Measurements from ENCODE around the gene BBS1.
A peak's percentile ranks its signal among the peaks of the same experiment; 100 is the strongest.
"Not testable (repeated sequence)": the region's sequence is repeated elsewhere in the genome, so short reads cannot be mapped to it uniquely, and the experiment has no call there.

The BBS1 gene

GRCh38 chr11:66510271-66510989, at the start of gene BBS1:
TSS of gene BBS1 (plus strand) at chr11:66510635. CDS start at chr11:66510660, 25 bp downstream.
- peak; percentile 95 for DNase-seq (ENCODE audit: low spot score)

- DNase-seq (ENCODE audit: low spot score) = no peak
These were observed 48.4 kb upstream of the BBS1 start for GRCh38 chr11:66462010-66462409.

- DNase-seq (ENCODE audit: low spot score) = no peak
These were observed 47.5 kb upstream of the BBS1 start for GRCh38 chr11:66462911-66463310.

GRCh38 chr11:66464116-66464515, 46.3 kb upstream of the BBS1 start:
- DNase-seq (ENCODE audit: low spot score) = not testable (repeated sequence)

- no peak for DNase-seq (ENCODE audit: low spot score)
These were observed 45.5 kb upstream of the BBS1 start for GRCh38 chr11:66464916-66465315.

- DNase-seq (ENCODE audit: low spot score) = no peak
These were observed 44.8 kb upstream of the BBS1 start for GRCh38 chr11:66465373-66466224.

- peak; percentile 99 for DNase-seq (ENCODE audit: low spot score)
These were observed 44.0 kb upstream of the BBS1 start, which contains the start of gene PELI3 for GRCh38 chr11:66466225-66467033. TSS of gene PELI3 (plus strand) at chr11:66466905. CDS start at chr11:66468129, 1,224 bp downstream.

- DNase-seq (ENCODE audit: low spot score) = peak; percentile 79
These were observed 43.3 kb upstream of the BBS1 start for GRCh38 chr11:66467034-66467659.

GRCh38 chr11:66467756-66468155, 42.7 kb upstream of the BBS1 start:
- DNase-seq (ENCODE audit: low spot score) = no peak

GRCh38 chr11:66468691-66469090, 41.7 kb upstream of the BBS1 start:
- DNase-seq (ENCODE audit: low spot score) = no peak

- no peak for DNase-seq (ENCODE audit: low spot score)
These were observed 41.0 kb upstream of the BBS1 start for GRCh38 chr11:66469441-66469840.

GRCh38 chr11:66470015-66470414, 40.4 kb upstream of the BBS1 start:
- DNase-seq (ENCODE audit: low spot score) = no peak

- DNase-seq (ENCODE audit: low spot score) = no peak
These were observed 39.3 kb upstream of the BBS1 start for GRCh38 chr11:66471142-66471541.

- no peak for DNase-seq (ENCODE audit: low spot score)
These were observed 38.4 kb upstream of the BBS1 start for GRCh38 chr11:66472054-66472453.

GRCh38 chr11:66473167-66473566, 37.3 kb upstream of the BBS1 start:
- DNase-seq (ENCODE audit: low spot score) = no peak

- DNase-seq (ENCODE audit: low spot score) = no peak
These were observed 36.6 kb upstream of the BBS1 start for GRCh38 chr11:66473608-66474515.

GRCh38 chr11:66475349-66476172, 34.9 kb upstream of the BBS1 start:
- no peak for DNase-seq (ENCODE audit: low spot score)

- no peak for DNase-seq (ENCODE audit: low spot score)
These were observed 34.1 kb upstream of the BBS1 start for GRCh38 chr11:66476173-66476840.

GRCh38 chr11:66476841-66477251, 33.6 kb upstream of the BBS1 start:
- DNase-seq (ENCODE audit: low spot score) = no peak
